Hepatocyte (in vitro differentiated cells): ENCODE results near the gene CFAP161. TPM values are rescaled to one million over a fixed set of nuclear protein-coding genes. Genes with fewer than 3 reads are reported as not detected.

Experiments
- DNase-seq: peaks from one replicate; pipeline ENCODE4 v3.0.0-alpha.2; 2016; ENCODE audit warnings: low spot score
- H2AFZ ChIP-seq: fragments of 200-600 bp; sonication (generic); 2 replicates; pipeline ENCODE4 v1.6.0; 2016; ENCODE audit warnings: antibody characterized with exemption, mild to moderate bottlenecking
- H3K27ac ChIP-seq: fragments of 200-600 bp; sonication (generic); 2 replicates; pipeline ENCODE4 v1.5.1; 2016; ENCODE audit warnings: mild to moderate bottlenecking
- H3K27me3 ChIP-seq: fragments of 200-600 bp; sonication (generic); 2 replicates; pipeline ENCODE4 v1.6.1; 2016
- H3K36me3 ChIP-seq: fragments of 200-600 bp; sonication (generic); replicated peaks from 2 replicates; pipeline ENCODE4 v1.5.1; 2016; ENCODE audit warnings: low read depth; ENCODE audit not compliant: insufficient read depth
- H3K4me1 ChIP-seq: fragments of 200-600 bp; sonication (generic); 2 replicates; pipeline ENCODE4 v1.5.1; 2016; ENCODE audit warnings: mild to moderate bottlenecking, moderate library complexity; ENCODE audit not compliant: insufficient read depth
- H3K4me2 ChIP-seq: fragments of 200-600 bp; sonication (generic); 2 replicates; pipeline ENCODE4 v1.6.0; 2016
- H3K4me3 ChIP-seq: fragments of 200-600 bp; sonication (generic); 2 replicates; pipeline ENCODE4 v1.5.1; 2016; ENCODE audit warnings: mild to moderate bottlenecking
- H3K79me2 ChIP-seq: fragments of 200-600 bp; sonication (generic); 2 replicates; pipeline ENCODE4 v1.6.0; 2017; ENCODE audit warnings: mild to moderate bottlenecking
- H3K9me2 ChIP-seq: fragments of 200-600 bp; sonication (generic); replicated peaks from 2 replicates; pipeline ENCODE4 v1.6.0; 2017; ENCODE audit warnings: mild to moderate bottlenecking; ENCODE audit not compliant: insufficient read depth
- H3K9me3 ChIP-seq: fragments of 200-600 bp; sonication (generic); 2 replicates; pipeline ENCODE4 v1.5.1; 2016; ENCODE audit warnings: low read depth, mild to moderate bottlenecking
- H4K20me1 ChIP-seq: fragments of 200-600 bp; sonication (generic); 2 replicates; pipeline ENCODE4 v1.6.0; 2016; ENCODE audit warnings: mild to moderate bottlenecking; ENCODE audit not compliant: insufficient read depth, poor library complexity, severe bottlenecking
- EZH2 ChIP-seq: fragments of 200-600 bp; sonication (generic); IDR thresholded peaks from 2 replicates; pipeline ENCODE4 v1.6.1; 2016; ENCODE audit warnings: antibody characterized with exemption, mild to moderate bottlenecking, borderline replicate concordance
- EZH2phosphoT487 ChIP-seq: fragments of 200-600 bp; sonication (generic); IDR thresholded peaks from one replicate; pipeline ENCODE4 v1.6.1; 2018; ENCODE audit warnings: antibody characterized with exemption, mild to moderate bottlenecking, low read depth, moderate library complexity; ENCODE audit not compliant: unreplicated experiment, severe bottlenecking
- WGBS: methylation state at CpG from one replicate; pipeline ENCODE4 v1.1.6; 2016; ENCODE audit warnings: low lambda C conversion rate; ENCODE audit errors: missing lambda C conversion rate; 5-methylcytosine and 5-hydroxymethylcytosine counted together
- polyA plus RNA-seq: library from polyadenylated mRNA; unstranded; fragments of >200 nt; fragmentation: Nextera tagmentation; extraction: Ambion mirVana; gene quantifications from 2 replicates; pipeline ENCODE4 v1.2.1, GENCODE V29; 2016
- total RNA-seq: library from RNA; depleted of rRNA; stranded (reverse); fragments of >200 nt; gene quantifications from 2 replicates; pipeline ENCODE4 v1.2.3, GENCODE V29; 2014
- TF ChIP-seq, protein P1 (sequence below): fragments of 200-600 bp; sonication (generic); IDR thresholded peaks from 2 replicates; pipeline ENCODE4 v1.5.1; 2016; ENCODE audit warnings: antibody characterized with exemption, mild to moderate bottlenecking; ENCODE audit not compliant: poor library complexity

CFAP161 gene
- total and polyA plus RNA-seq, 2 experiments from 2014 or later: 0.81 TPM; not detected in 1

DNA sequence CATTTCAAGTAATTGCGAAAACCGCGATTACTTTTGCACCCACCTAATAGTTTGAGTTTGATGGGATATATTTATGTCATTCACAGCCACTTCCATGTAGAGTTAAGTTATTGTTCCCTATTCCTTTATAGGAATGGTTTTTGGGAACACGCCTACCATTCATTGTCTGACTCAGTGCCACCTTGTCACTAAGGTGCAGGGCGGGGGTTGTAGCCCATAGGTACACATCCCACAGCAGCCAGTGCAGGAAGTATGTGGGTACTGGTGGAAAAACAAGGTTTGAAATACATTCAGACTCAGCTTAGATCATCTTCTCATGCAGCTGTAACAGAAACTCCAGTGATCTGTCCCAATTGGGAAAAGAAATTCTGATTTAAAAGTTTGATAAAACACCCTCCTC lies 48.2 kb upstream of the CFAP161 start:
- H3K4me3 ChIP-seq: no peak overlapping the region
- H3K79me2 ChIP-seq: no peaks in the 10 kb centered on the region
- no peaks in the 10 kb centered on the region for H4K20me1 ChIP-seq
- no peaks in the 10 kb centered on the region for H3K9me3 ChIP-seq
- DNase-seq: no peak
- H3K4me1 ChIP-seq: no peaks in the 10 kb centered on the region
- no peaks in the 10 kb centered on the region for H3K36me3 ChIP-seq
- no peaks in the 10 kb centered on the region for H3K27me3 ChIP-seq
- H3K4me2 ChIP-seq: no peak overlapping the region
- no peak overlapping the region for H3K27ac ChIP-seq
- TF ChIP-seq EZH2 (no peak), EZH2phosphoT487 (no peak)
- TF ChIP-seq, protein P1, sequence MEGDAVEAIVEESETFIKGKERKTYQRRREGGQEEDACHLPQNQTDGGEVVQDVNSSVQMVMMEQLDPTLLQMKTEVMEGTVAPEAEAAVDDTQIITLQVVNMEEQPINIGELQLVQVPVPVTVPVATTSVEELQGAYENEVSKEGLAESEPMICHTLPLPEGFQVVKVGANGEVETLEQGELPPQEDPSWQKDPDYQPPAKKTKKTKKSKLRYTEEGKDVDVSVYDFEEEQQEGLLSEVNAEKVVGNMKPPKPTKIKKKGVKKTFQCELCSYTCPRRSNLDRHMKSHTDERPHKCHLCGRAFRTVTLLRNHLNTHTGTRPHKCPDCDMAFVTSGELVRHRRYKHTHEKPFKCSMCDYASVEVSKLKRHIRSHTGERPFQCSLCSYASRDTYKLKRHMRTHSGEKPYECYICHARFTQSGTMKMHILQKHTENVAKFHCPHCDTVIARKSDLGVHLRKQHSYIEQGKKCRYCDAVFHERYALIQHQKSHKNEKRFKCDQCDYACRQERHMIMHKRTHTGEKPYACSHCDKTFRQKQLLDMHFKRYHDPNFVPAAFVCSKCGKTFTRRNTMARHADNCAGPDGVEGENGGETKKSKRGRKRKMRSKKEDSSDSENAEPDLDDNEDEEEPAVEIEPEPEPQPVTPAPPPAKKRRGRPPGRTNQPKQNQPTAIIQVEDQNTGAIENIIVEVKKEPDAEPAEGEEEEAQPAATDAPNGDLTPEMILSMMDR: no peak
- no peak overlapping the region for H2AFZ ChIP-seq
- no peaks in the 10 kb centered on the region for H3K9me2 ChIP-seq
- WGBS: 89% methylated on average over 5 of the region's 5 CpGs

DNA sequence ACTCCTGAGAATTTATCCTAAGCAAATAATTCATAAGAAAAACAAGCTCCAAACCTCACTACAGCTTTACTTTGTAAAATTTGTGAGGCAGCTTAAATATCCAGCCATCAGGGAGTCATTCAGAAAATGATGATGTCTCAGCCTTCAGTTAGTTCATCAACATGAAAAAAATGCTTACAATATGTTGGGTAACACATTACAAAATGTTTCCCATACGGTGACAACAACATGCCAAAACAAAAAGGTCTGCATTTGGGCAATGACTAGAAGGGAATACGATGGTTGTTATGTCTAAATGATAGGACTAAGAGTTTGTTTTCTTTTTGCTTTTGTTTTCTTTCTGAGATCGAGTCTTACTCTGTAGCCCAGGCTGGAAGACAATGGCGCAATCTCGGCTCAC lies 47.0 kb upstream of the CFAP161 start:
- DNase-seq: no peak
- 81% methylated on average over 5 of the region's 5 CpGs for WGBS
- H3K27ac ChIP-seq: no peak overlapping the region

DNA sequence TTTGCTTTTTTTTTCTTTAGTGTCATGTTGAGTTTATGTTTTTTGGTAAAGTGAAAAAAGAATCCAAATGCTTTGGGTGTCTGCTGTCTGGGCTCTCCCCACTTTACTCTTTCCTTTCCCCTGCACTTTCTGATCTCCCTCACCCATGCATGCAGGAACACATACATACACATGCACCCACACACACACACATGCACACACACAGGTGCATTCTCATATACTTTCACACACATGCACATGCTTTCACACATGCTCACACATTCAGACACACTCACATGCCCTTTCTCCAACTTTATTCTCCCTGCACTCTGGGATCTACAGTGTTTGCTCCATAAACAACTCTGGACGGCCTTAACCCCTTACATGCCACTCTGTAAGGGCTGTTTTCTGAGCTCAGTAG lies 46.4 kb upstream of the CFAP161 start:
- H3K4me2 ChIP-seq: no peak overlapping the region
- H3K27me3 ChIP-seq: no peaks in the 10 kb centered on the region
- no peaks in the 10 kb centered on the region for H3K79me2 ChIP-seq
- DNase-seq: no peak
- TF ChIP-seq, protein P1: no peak
- TF ChIP-seq EZH2phosphoT487 (no peak), EZH2 (no peak)
- 14% methylated on average over 1 of the region's 1 CpG for WGBS
- H3K9me2 ChIP-seq: no peaks in the 10 kb centered on the region
- H3K4me3 ChIP-seq: no peak overlapping the region
- no peaks in the 10 kb centered on the region for H4K20me1 ChIP-seq
- no peaks in the 10 kb centered on the region for H3K36me3 ChIP-seq
- H3K9me3 ChIP-seq: no peaks in the 10 kb centered on the region
- no peak overlapping the region for H3K27ac ChIP-seq
- H3K4me1 ChIP-seq: no peaks in the 10 kb centered on the region
- H2AFZ ChIP-seq: no peak overlapping the region

More for the DNA sequence above, 47.0 kb upstream of the CFAP161 start:
- Histone ChIP-seq H3K9me2 (no peaks in the 10 kb centered on the region), H4K20me1 (no peaks in the 10 kb centered on the region), H3K27me3 (no peaks in the 10 kb centered on the region), H3K36me3 (no peaks in the 10 kb centered on the region), H3K4me2 (no peak overlapping the region), H3K9me3 (no peaks in the 10 kb centered on the region), H2AFZ (no peak overlapping the region), H3K4me1 (no peaks in the 10 kb centered on the region), H3K79me2 (no peaks in the 10 kb centered on the region), H3K4me3 (no peak overlapping the region)
- no peak for TF ChIP-seq EZH2phosphoT487
- TF ChIP-seq, protein P1: no peak
- no peak for TF ChIP-seq EZH2
